Pancreas (tissue), 10 donors: Measurements from ENCODE around the gene TFRC. TPM values are rescaled to one million over a fixed set of nuclear protein-coding genes. Genes with fewer than 3 reads are reported as not detected.

Experiments
- ATAC-seq, 4 donors: fragments of 200-7000 bp; cut with Tn5 transposase; one replicate each; pipeline versions ENCODE4 v1.8.0 to v1.9.1; 2020; ENCODE audit warnings: mild to moderate bottlenecking in 4 of 4, moderate library complexity in 4 of 4
- DNase-seq, 6 donors: peaks; one replicate each; pipeline ENCODE4 v3.0.0-alpha.2; 2020
- FAIRE-seq: peaks from 2 replicates; lab custom pipeline; 2012; peaks lifted over from hg19 to GRCh38; lab: Jason Lieb, UNC
- H3K27ac ChIP-seq, 4 donors: fragments of 200-600 bp; sonication (generic); 1 replicate in 3 of 4; 2 replicates in 1 of 4; pipeline versions ENCODE4 v1.5.0 to v1.8.0; 2020
- H3K27me3 ChIP-seq, 4 donors: fragments of 200-600 bp; one replicate each; pipeline ENCODE4 v1.8.0; 2021
- H3K36me3 ChIP-seq, 3 donors: fragments of 200-600 bp; sonication (generic) in 1 of 3; one replicate each; pipeline versions ENCODE4 v1.5.0 to v1.8.0; 2020 to 2021
- H3K4me1 ChIP-seq, 3 donors: fragments of 200-600 bp; one replicate each; pipeline ENCODE4 v1.8.0; 2021
- H3K4me3 ChIP-seq, 4 donors: fragments of 200-600 bp; sonication (generic) in 2 of 4; one replicate each; pipeline versions ENCODE4 v1.5.0 to v1.8.0; 2020 to 2021
- H3K9me3 ChIP-seq, 4 donors: fragments of 200-600 bp; one replicate each; pipeline ENCODE4 v1.8.0; 2021
- CTCF ChIP-seq, 4 donors: fragments of 200-600 bp; sonication (generic) in 3 of 4; IDR thresholded peaks; one replicate each; pipeline versions ENCODE4 v1.5.0 to v1.8.0; 2021; ENCODE audit warnings: antibody characterized with exemption in 4 of 4
- WGBS, 2 donors: extraction: QIAGEN DNeasy Blood & Tissue Kit; methylation state at CpG; one replicate each; pipeline ENCODE4 v1.1.7; 2013; 5-methylcytosine and 5-hydroxymethylcytosine counted together
- intact Hi-C, 3 donors: fragments of 100-400 bp; cut with DNase I; formaldehyde crosslinking; loops; one replicate each; pipeline versions ENCODE4 v1.11.1 to v1.14.2; 2022
- polyA plus RNA-seq, 2 donors: library from polyadenylated mRNA; stranded (reverse); fragments of 200-250 nt; gene quantifications; one replicate each; pipeline ENCODE4 v1.2.3, GENCODE V29; 2013
- total RNA-seq, 6 donors: library from RNA; stranded (reverse); fragmentation: NEBNext Ultra II Directional in 4 of 6; extraction: Animal tissue kit (Norgen Biotek cat#: 25700) in 4 of 6; gene quantifications; one replicate each; pipeline versions ENCODE4 v1.2.1 to v1.2.4, GENCODE V29; 2021 to 2023
- donor health status: healthy with polysubstance abuse.
- donor health status: DM: no; HTN: no; CAD: no; lungs with moderate emphysema.
- donor health status: DM: no; HTN: no; CAD: no.
- donor health status: control.
- donor health status: control.
- donor health status: Bipolar disorder and iron deficiency.
- donor health status: DM: yes; HTN: yes; CAD: no.
- donor health status: DM: no; HTN: no; CAD: no.
- donor health status: DM: no; HTN: no; CAD: no.
- donor health status: DM: yes; HTN: yes; CAD: no.

Gene TFRC
- total RNA-seq (10 to 100 TPM; 18.7 to 45.6 (median 31.2) TPM), polyA plus RNA-seq (10 to 100 TPM in 1 of 2 donors, 1 to 10 TPM in 1; 7.8 to 20.9 TPM)

GRCh38 chr3:196081834-196082618 lies at the start of gene TFRC:
TSS of gene TFRC (minus strand) at chr3:196082090. CDS start at chr3:196077099, 4,991 bp downstream.
- intact Hi-C loops = no loop called here
- no peaks in the 10 kb centered on the region for H3K27me3 ChIP-seq
- peak within 1 kb of the TSS; percentile 78 to 97 (median 95) for H3K4me3 ChIP-seq
- 0 to 1% methylated on average over 61 to 67 of the region's 67 CpGs for WGBS, 2 donors
- H3K36me3 ChIP-seq = no peaks in the 10 kb centered on the region
- H3K4me1 ChIP-seq = peaks cover 0 to 19% (median 15%) of the 10 kb centered on the region in 3 donors
- DNase-seq (peak; percentile 94 to 99 (median 98)), FAIRE-seq (no peak), ATAC-seq (peak; percentile 93 to 98 (median 95))
- peak within 1 kb of the TSS; percentile 91 to 98 (median 97) for H3K27ac ChIP-seq
- H3K9me3 ChIP-seq = no peaks in the 10 kb centered on the region
- no peak for TF ChIP-seq CTCF (IDR thresholded peaks at IDR 0.05)

- Histone ChIP-seq H3K4me3 (no peak overlapping the region), H3K4me1 (no peaks in the 10 kb centered on the region), H3K27me3 (no peaks in the 10 kb centered on the region), H3K36me3 (no peaks in the 10 kb centered on the region), H3K9me3 (no peaks in the 10 kb centered on the region), H3K27ac (no peak overlapping the region)
- DNase-seq (no peak), ATAC-seq (no peak), FAIRE-seq (no peak)
- 95 to 97% methylated on average over 21 of the region's 21 CpGs for WGBS, 2 donors
- no peak for TF ChIP-seq CTCF (IDR thresholded peaks at IDR 0.05)
- intact Hi-C loops = no loop called here
Observed at GRCh38 chr3:196128172-196128843, 46.4 kb upstream of the TFRC start.

DNA sequence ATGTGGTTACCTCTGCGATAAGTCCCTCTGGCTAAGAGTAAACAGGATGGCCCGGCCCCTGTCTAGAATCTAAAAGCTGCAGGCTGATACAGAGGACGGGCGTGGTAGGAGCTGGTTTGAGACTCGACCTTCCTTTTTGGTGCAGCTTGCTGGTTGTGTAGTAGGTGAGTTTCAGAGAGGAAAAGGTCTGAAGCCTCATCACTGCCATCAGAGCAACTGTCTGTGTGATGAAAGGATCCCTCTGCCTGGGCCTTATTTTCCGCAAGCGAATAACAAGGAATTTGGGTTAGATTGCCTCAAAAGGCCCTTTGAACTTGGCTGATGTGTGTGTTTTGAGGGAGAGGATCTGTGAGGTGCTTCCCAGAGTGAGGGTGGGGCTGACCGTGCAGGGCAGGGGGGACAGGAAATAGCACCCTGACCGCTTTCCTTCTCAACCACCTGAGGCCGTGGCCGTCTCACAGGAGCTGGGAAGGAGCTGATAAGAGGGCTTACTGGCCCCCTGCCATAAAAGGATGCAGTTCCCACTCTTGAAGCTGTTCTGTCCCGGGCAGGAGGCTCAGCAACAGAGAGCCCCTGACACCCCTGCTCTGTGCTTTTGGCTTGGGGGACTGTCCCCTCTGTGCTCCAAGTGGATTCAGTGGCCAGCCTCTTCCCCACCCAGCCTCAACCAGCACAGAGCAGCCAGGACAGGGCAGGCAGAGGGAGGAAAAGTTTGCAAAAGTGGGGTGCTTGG lies 45.6 kb upstream of the TFRC start:
- WGBS, 2 donors = 68 to 75% methylated on average over 12 of the region's 12 CpGs
- DNase-seq (no peak), FAIRE-seq (no peak), ATAC-seq (no peak)
- H3K27me3 ChIP-seq = no peaks in the 10 kb centered on the region
- no peak for TF ChIP-seq CTCF (IDR thresholded peaks at IDR 0.05)
- intact Hi-C loops = no loop called here
- H3K9me3 ChIP-seq = no peaks in the 10 kb centered on the region
- no peak overlapping the region for H3K4me3 ChIP-seq
- no peak overlapping the region for H3K27ac ChIP-seq
- no peaks in the 10 kb centered on the region for H3K4me1 ChIP-seq
- no peaks in the 10 kb centered on the region for H3K36me3 ChIP-seq

- ATAC-seq (no peak), FAIRE-seq (no peak), DNase-seq (no peak)
- no peaks in the 10 kb centered on the region for H3K36me3 ChIP-seq
- H3K9me3 ChIP-seq = no peaks in the 10 kb centered on the region
- 89 to 91% methylated on average over 5 of the region's 5 CpGs for WGBS, 2 donors
- H3K27ac ChIP-seq = no peak overlapping the region
- H3K27me3 ChIP-seq = no peaks in the 10 kb centered on the region
- H3K4me1 ChIP-seq = no peaks in the 10 kb centered on the region
- intact Hi-C loops = no loop called here
- no peak overlapping the region for H3K4me3 ChIP-seq
- no peak for TF ChIP-seq CTCF (IDR thresholded peaks at IDR 0.05)
Observed at GRCh38 chr3:196124608-196125007, 42.7 kb upstream of the TFRC start.
